Measurements from ENCODE around the gene CDK14. TPM values are rescaled to one million over a fixed set of nuclear protein-coding genes. Genes with fewer than 3 reads are reported as not detected.

CDK14 gene
- total RNA-seq, 1 donor from 2014 or later, result 6.4 TPM

DNA sequence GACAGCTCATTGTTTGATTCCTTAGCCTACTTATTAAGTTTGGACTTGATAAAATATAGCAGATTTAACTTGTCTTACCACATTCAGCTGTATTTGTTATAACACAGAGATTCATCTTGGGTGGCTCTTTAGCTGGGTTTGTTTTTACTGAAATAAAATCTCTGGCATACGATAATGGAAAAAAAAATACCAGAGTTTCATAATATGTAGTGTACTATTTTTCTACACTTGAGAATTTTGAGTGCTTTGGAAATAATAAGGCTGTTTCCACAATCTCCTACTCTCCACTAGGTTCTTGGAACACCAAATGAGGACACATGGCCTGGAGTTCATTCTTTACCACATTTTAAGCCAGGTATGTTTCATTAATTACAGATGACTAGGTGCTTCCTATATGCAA is 449.5 kb downstream of the CDK14 start:
- no peak overlapping the region for H3K4me3 ChIP-seq (ENCODE audit: low read depth, low read length)
- TF ChIP-seq, protein P1, sequence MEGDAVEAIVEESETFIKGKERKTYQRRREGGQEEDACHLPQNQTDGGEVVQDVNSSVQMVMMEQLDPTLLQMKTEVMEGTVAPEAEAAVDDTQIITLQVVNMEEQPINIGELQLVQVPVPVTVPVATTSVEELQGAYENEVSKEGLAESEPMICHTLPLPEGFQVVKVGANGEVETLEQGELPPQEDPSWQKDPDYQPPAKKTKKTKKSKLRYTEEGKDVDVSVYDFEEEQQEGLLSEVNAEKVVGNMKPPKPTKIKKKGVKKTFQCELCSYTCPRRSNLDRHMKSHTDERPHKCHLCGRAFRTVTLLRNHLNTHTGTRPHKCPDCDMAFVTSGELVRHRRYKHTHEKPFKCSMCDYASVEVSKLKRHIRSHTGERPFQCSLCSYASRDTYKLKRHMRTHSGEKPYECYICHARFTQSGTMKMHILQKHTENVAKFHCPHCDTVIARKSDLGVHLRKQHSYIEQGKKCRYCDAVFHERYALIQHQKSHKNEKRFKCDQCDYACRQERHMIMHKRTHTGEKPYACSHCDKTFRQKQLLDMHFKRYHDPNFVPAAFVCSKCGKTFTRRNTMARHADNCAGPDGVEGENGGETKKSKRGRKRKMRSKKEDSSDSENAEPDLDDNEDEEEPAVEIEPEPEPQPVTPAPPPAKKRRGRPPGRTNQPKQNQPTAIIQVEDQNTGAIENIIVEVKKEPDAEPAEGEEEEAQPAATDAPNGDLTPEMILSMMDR (conservative IDR thresholded peaks at IDR 0.05; ENCODE audit: low read depth, low read length), result no peak
- DNase-seq (ENCODE audit: low read depth), result no peak

DNA sequence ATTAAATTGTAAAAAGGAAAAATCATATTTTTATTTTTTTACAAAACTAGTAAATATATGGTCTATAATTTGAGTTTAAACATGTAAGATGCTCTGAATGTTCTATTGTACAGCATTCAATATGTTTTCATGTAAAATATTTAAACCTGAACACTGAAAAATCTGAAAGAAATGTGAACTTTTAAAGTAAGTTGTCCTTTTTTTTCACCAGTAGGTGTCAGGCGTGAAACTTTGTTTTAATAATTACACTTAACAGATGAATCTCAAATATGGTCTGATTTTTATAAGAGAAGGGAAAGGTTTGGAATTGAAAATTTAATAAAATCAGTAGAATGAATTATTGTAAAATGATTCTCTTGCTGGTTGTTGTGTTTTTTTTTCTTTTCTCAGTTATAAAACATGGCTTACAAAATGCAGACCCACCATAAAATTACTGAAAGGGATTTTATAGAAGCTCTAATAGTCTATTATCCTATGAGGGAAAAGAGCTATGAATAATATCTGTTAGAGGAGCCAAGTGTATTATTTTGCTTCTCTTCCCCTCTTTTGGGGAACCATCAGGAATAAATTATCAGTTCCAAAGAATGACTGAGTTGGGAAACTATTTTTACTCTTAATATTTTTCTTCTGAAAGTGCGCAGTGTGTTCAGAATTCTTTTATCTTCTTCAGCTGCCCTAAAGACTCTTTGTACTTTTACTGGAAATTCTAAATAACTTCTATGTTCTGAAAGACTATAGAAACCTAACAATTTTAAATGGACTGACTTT is 450.4 kb downstream of the CDK14 start:
- no peak overlapping the region for H3K4me3 ChIP-seq (ENCODE audit: low read depth, low read length)
- DNase-seq (ENCODE audit: low read depth), result no peak
- TF ChIP-seq, protein P1 (conservative IDR thresholded peaks at IDR 0.05; ENCODE audit: low read depth, low read length), result peak; percentile 41

DNA sequence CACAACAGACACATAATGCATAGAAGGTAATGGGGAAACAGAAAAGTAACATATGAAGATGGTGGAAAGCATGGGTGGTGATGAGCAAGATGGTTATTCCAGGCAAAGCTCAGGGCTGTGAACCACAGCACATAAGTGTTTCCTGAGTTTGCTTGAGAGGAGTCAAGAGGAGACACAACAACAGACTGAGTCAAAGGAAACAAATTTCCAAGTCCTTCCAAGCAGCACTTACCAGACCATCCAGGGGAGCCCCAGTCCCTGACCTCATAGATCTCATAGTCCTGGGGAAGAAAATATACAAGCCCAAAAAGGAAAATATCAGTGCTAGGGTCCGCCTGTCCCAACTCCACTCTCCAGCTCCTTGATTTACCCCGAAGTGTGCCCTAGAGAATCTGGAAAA is 451.5 kb downstream of the CDK14 start:
- TF ChIP-seq, protein P1 (conservative IDR thresholded peaks at IDR 0.05; ENCODE audit: low read depth, low read length), result no peak
- no peak overlapping the region for H3K4me3 ChIP-seq (ENCODE audit: low read depth, low read length)
- DNase-seq (ENCODE audit: low read depth), result no peak

DNA sequence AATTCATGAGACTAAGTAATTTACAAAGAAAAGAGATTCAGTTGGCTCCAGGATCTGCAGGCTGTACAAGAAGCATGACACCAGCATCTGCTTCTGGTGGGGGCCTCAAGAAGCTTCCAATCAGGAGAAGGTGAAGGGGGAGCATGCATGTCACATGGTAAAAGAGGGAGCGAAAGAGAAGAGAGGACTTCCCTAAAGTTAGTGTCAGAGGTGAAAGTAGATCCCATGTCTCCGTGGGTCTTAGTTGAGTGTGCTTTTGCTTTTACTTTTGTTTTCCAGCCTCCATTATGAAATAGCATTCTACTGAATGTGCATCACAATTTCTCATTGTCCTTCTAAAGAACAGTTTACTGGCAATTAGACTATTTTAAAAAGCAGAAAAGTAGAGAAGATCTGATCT is 454.6 kb downstream of the CDK14 start:
- TF ChIP-seq, protein P1 (conservative IDR thresholded peaks at IDR 0.05; ENCODE audit: low read depth, low read length), result no peak
- no peak overlapping the region for H3K4me3 ChIP-seq (ENCODE audit: low read depth, low read length)
- no peak for DNase-seq (ENCODE audit: low read depth)

DNA sequence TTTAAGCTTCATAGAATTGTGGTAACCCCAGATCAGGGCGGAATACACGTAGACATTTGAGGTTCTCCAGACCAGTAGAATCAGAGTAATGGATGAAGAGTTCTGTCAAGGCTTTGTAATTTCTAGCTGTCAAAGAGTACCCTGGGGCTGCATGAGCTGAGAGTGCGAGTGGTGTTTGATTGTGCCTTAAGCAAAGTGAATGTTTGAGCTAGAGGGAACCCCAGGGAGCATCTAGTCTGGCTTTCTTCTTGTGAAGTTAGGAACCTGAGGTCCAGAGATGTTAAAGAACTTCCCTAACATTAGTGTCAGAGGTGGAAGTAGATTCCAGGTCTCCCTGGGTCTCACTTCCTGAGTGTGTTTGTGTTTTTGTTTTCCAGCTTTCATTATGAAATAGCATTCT is 455.8 kb downstream of the CDK14 start:
- no peak for DNase-seq (ENCODE audit: low read depth)
- H3K4me3 ChIP-seq (ENCODE audit: low read depth, low read length), result no peak overlapping the region
- TF ChIP-seq, protein P1 (conservative IDR thresholded peaks at IDR 0.05; ENCODE audit: low read depth, low read length), result no peak

DNA sequence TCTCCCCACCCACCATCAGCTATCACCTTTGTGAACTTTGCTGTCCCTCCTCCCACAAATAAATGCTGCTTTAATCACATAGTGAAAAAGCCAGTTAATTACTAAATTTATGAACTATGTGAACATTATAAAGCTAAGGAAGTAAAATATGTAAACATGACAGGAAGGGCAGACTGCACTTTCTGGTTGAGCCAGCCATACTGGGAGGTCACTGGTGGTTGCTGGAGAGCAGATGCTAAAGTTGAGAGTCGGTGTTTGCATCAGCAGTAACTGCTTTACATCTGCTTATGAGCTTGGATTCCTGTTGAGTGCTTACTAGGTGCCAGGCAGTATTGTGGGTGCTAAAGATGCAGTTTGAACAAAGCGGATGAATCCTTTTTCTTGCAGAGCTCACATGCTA is 458.3 kb downstream of the CDK14 start:
- TF ChIP-seq, protein P1 (conservative IDR thresholded peaks at IDR 0.05; ENCODE audit: low read depth, low read length), result no peak
- DNase-seq (ENCODE audit: low read depth), result no peak
- no peak overlapping the region for H3K4me3 ChIP-seq (ENCODE audit: low read depth, low read length)

DNA sequence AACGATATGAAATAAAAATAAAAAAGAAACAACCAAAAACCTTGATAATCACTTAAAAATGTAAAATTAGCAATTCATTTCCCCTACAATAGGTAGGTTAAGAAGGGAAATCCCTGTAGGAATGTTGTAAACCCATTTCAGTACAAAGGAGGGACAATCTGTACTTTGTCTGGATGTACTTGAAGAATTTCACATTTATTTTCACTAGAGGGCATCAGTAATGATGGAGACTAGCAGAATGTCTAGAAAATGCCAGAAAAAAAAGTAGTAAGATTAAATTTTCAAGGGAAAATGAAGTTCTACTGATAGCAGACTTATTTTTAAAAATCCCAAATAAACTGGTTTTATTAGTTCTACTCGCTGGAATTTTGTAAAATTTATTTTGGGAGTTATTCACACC is 459.1 kb downstream of the CDK14 start:
- TF ChIP-seq, protein P1 (conservative IDR thresholded peaks at IDR 0.05; ENCODE audit: low read depth, low read length), result peak; percentile 16
- no peak for DNase-seq (ENCODE audit: low read depth)
- H3K4me3 ChIP-seq (ENCODE audit: low read depth, low read length), result no peak overlapping the region
